H1 (cell line): ENCODE data around the gene HTR4. TPM values are rescaled to one million over a fixed set of nuclear protein-coding genes. Genes with fewer than 3 reads are reported as not detected.

Experiments used
- CTCF ChIA-PET: fragments of 300-600 bp; sonication (Branson Sonifier 250); formaldehyde crosslinking; loops from one replicate; lab custom pipeline; 2021; ENCODE audit not compliant: partially characterized antibody; lab: Charles Lee
- POLR2A ChIA-PET: fragments of 300-600 bp; sonication (Branson Sonifier 250); formaldehyde crosslinking; loops from one replicate; lab custom pipeline; 2021; ENCODE audit warnings: inconsistent platforms; ENCODE audit not compliant: partially characterized antibody; lab: Charles Lee
- DNase-seq, 2 experiments: peaks; one replicate each; pipeline versions ENCODE4 v3.0.0 to v3.0.0-alpha.2; 2010 to 2022; ENCODE audit warnings: low spot score in 2 of 2, low read depth in 1 of 2, mixed read lengths in 1 of 2
- FAIRE-seq: peaks from 2 replicates; lab custom pipeline; 2011; peaks lifted over from hg19 to GRCh38; lab: Jason Lieb, UNC
- H2AFZ ChIP-seq: 2 replicates; pipeline ENCODE4 v1.8.1; 2012; ENCODE audit warnings: low read length, inconsistent platforms
- H2AK5ac ChIP-seq: 2 replicates; pipeline ENCODE4 v1.6.1; 2013; ENCODE audit warnings: low read depth, low read length
- H2BK120ac ChIP-seq: replicated peaks from 2 replicates; pipeline ENCODE3; 2013; ENCODE audit warnings: low read depth, low read length, inconsistent platforms
- H2BK12ac ChIP-seq: 2 replicates; pipeline ENCODE4 v1.6.1; 2013; ENCODE audit warnings: low read depth, low read length
- H2BK15ac ChIP-seq: 2 replicates; pipeline ENCODE4 v1.6.1; 2013; ENCODE audit warnings: low read length
- H2BK20ac ChIP-seq: 2 replicates; pipeline ENCODE4 v1.6.1; 2013; ENCODE audit warnings: low read length
- H2BK5ac ChIP-seq: 2 replicates; pipeline ENCODE4 v1.6.1; 2013; ENCODE audit warnings: low read depth, low read length
- H3K14ac ChIP-seq: 2 replicates; pipeline ENCODE4 v1.6.1; 2013; ENCODE audit warnings: inconsistent platforms; ENCODE audit not compliant: insufficient read length
- H3K18ac ChIP-seq: 2 replicates; pipeline ENCODE4 v1.6.1; 2013; ENCODE audit warnings: low read length; ENCODE audit errors: extremely low read depth
- H3K23ac ChIP-seq: 2 replicates; pipeline ENCODE4 v1.6.1; 2013; ENCODE audit warnings: inconsistent platforms; ENCODE audit not compliant: insufficient read length
- H3K23me2 ChIP-seq: 2 replicates; pipeline ENCODE4 v1.6.1; 2013; ENCODE audit warnings: low read depth, low read length
- H3K27ac ChIP-seq: 2 replicates; pipeline ENCODE4 v1.6.1; 2011; ENCODE audit warnings: low read depth, low read length, inconsistent platforms
- H3K27me3 ChIP-seq, 4 experiments: replicated peaks in 1 of 4; 1 replicate in 1 of 4; 2 replicates in 3 of 4; pipeline versions ENCODE4 v1.6.1 to v1.8.1; 2011 to 2013; ENCODE audit warnings: low read length in 3 of 4, mild to moderate bottlenecking in 3 of 4, inconsistent platforms in 2 of 4, mixed read lengths in 2 of 4, moderate library complexity in 1 of 4; ENCODE audit not compliant: control insufficient read depth in 3 of 4, insufficient read depth in 3 of 4; ENCODE audit errors: extremely low read depth in 1 of 4
- H3K36me3 ChIP-seq, 4 experiments: 2 replicates each; pipeline versions ENCODE4 v1.6.1 to v1.8.1; 2011 to 2013; ENCODE audit warnings: mild to moderate bottlenecking in 4 of 4, low read length in 3 of 4, moderate library complexity in 2 of 4, control low read depth in 1 of 4, inconsistent platforms in 1 of 4; ENCODE audit not compliant: insufficient read depth in 4 of 4, control insufficient read depth in 2 of 4
- H3K4ac ChIP-seq: replicated peaks from 2 replicates; pipeline ENCODE3; 2013; ENCODE audit warnings: low read length, low read depth, mixed read lengths, inconsistent platforms; ENCODE audit not compliant: insufficient read length
- H3K4me1 ChIP-seq, 4 experiments: replicated peaks in 1 of 4; 1 replicate in 1 of 4; 2 replicates in 3 of 4; pipeline versions ENCODE4 v1.6.1 to v1.8.1; 2011 to 2013; ENCODE audit warnings: low read length in 3 of 4, inconsistent platforms in 2 of 4, mixed read lengths in 1 of 4; ENCODE audit not compliant: insufficient read depth in 4 of 4, control insufficient read depth in 3 of 4
- H3K4me2 ChIP-seq, 2 experiments: 2 replicates each; pipeline versions ENCODE4 v1.6.1 to v1.8.1; 2011 to 2013; ENCODE audit warnings: low read depth in 2 of 2, low read length in 2 of 2, control low read depth in 1 of 2, inconsistent platforms in 1 of 2, mild to moderate bottlenecking in 1 of 2; ENCODE audit not compliant: insufficient read depth in 1 of 2
- H3K4me3 ChIP-seq, 4 experiments: fragments of 200-600, 300-600 bp in 1 of 4; sonication (generic), shearing (Covaris generic), sonication (Bioruptor Twin) in 1 of 4; 2 replicates each; pipeline versions ENCODE4 v1.5.1 to v1.8.1; 2011 to 2016; ENCODE audit warnings: low read length in 4 of 4, low read depth in 3 of 4, control low read depth in 2 of 4, inconsistent platforms in 2 of 4, mild to moderate bottlenecking in 2 of 4, mixed read lengths in 1 of 4, moderate library complexity in 1 of 4; ENCODE audit not compliant: insufficient read depth in 2 of 4; ENCODE audit errors: extremely low read depth in 1 of 4
- H3K56ac ChIP-seq: replicated peaks from 2 replicates; pipeline ENCODE3; 2013; ENCODE audit warnings: low read depth, mild to moderate bottlenecking, mixed read lengths, low read length, inconsistent platforms; ENCODE audit not compliant: insufficient read length
- H3K79me1 ChIP-seq: 2 replicates; pipeline ENCODE4 v1.6.1; 2013; ENCODE audit warnings: low read depth, low read length, control low read depth
- H3K79me2 ChIP-seq, 2 experiments: 2 replicates each; pipeline versions ENCODE4 v1.6.1 to v1.8.1; 2012 to 2013; ENCODE audit warnings: low read length in 2 of 2, mild to moderate bottlenecking in 2 of 2, inconsistent platforms in 1 of 2; ENCODE audit not compliant: insufficient read depth in 2 of 2, control insufficient read depth in 1 of 2
- H3K9ac ChIP-seq, 4 experiments: replicated peaks in 1 of 4; 1 replicate in 1 of 4; 2 replicates in 3 of 4; pipeline versions ENCODE4 v1.6.1 to v1.8.1; 2011 to 2013; ENCODE audit warnings: low read depth in 3 of 4, low read length in 3 of 4, control low read depth in 2 of 4, mild to moderate bottlenecking in 2 of 4, moderate library complexity in 2 of 4, inconsistent platforms in 1 of 4; ENCODE audit errors: extremely low read depth in 1 of 4
- H3K9me3 ChIP-seq, 2 experiments: 2 replicates each; pipeline versions ENCODE4 v1.6.1 to v1.8.1; 2012 to 2013; ENCODE audit warnings: mild to moderate bottlenecking in 2 of 2, moderate library complexity in 2 of 2, control low read depth in 1 of 2, inconsistent platforms in 1 of 2, low read depth in 1 of 2, low read length in 1 of 2, mixed read lengths in 1 of 2; ENCODE audit not compliant: insufficient read depth in 2 of 2
- H4K20me1 ChIP-seq, 2 experiments: replicated peaks in 1 of 2; 2 replicates each; pipeline versions ENCODE3 to v1.8.1; 2011 to 2013; ENCODE audit warnings: inconsistent platforms in 2 of 2, low read length in 2 of 2, mild to moderate bottlenecking in 1 of 2; ENCODE audit not compliant: insufficient read depth in 2 of 2, control insufficient read depth in 1 of 2
- H4K5ac ChIP-seq: 2 replicates; pipeline ENCODE4 v1.6.1; 2013; ENCODE audit warnings: low read length, low read depth, mixed read lengths, inconsistent platforms; ENCODE audit not compliant: insufficient read length
- H4K8ac ChIP-seq: 2 replicates; pipeline ENCODE4 v1.8.0; 2013; ENCODE audit warnings: mild to moderate bottlenecking, moderate library complexity, low read length, inconsistent platforms; ENCODE audit not compliant: insufficient read depth; ENCODE audit errors: extremely low read depth
- H4K91ac ChIP-seq: replicated peaks from 2 replicates; pipeline ENCODE3; 2013; ENCODE audit warnings: low read length, mixed read lengths, inconsistent platforms; ENCODE audit not compliant: insufficient read length
- BACH1 ChIP-seq: IDR thresholded peaks from 2 replicates; pipeline ENCODE4 v1.6.1; 2012; ENCODE audit warnings: low read length, improper control_type of control experiment
- JUND ChIP-seq: IDR thresholded peaks from 2 replicates; pipeline ENCODE4 v1.6.1; 2011; ENCODE audit warnings: mild to moderate bottlenecking, improper control_type of control experiment, low read length
- MAX ChIP-seq: IDR thresholded peaks from 2 replicates; pipeline ENCODE4 v1.6.1; 2012; ENCODE audit warnings: inconsistent platforms
- NRF1 ChIP-seq: IDR thresholded peaks from 2 replicates; pipeline ENCODE4 v1.6.1; 2011; ENCODE audit warnings: mild to moderate bottlenecking, low read depth, low read length, improper control_type of control experiment
- SRF ChIP-seq: IDR thresholded peaks from 2 replicates; pipeline ENCODE4 v1.6.1; 2011; ENCODE audit warnings: mild to moderate bottlenecking, low read depth, low read length, moderate library complexity
- WGBS, 2 experiments: shearing (Covaris generic) in 1 of 2; methylation state at CpG; one replicate each; pipeline versions ENCODE4 v1.1.6 to v1.1.7; 2013 to 2015; ENCODE audit warnings: low lambda C conversion rate in 2 of 2, mixed read lengths in 2 of 2, inconsistent platforms in 1 of 2, low coverage in 1 of 2, missing lambda C conversion rate in 1 of 2; ENCODE audit not compliant: insufficient replicate concordance in 2 of 2, insufficient coverage in 1 of 2, insufficient read length in 1 of 2; ENCODE audit errors: extremely low coverage in 1 of 2, missing lambda C conversion rate in 1 of 2; 5-methylcytosine and 5-hydroxymethylcytosine counted together
- polyA plus RNA-seq, 7 experiments: library from polyadenylated mRNA; depleted of rRNA in 3 of 7; stranded (reverse) in 5 of 7; unstranded in 2 of 7; fragments of >200 nt in 5 of 7; fragments of 200-250 nt in 2 of 7; gene quantifications; 1 replicate in 5 of 7; 2 replicates in 1 of 7; 4 replicates in 1 of 7; pipeline versions ENCODE4 v1.2.1 to v1.2.3, GENCODE V29; 2011 to 2013; ENCODE audit warnings: missing spikeins in 2 of 7, mixed read lengths in 2 of 7
- total RNA-seq: library from RNA; stranded (reverse); fragmentation: NEBNext Ultra II Directional; extraction: Animal tissue kit (Norgen Biotek cat#: 25700); gene quantifications from 2 replicates; pipeline ENCODE4 v1.2.1, GENCODE V29; 2021

Gene HTR4
- total and polyA plus RNA-seq, 2 of the 8 experiments (the other 6 are each of a cell fraction or from before 2014, with no cell fraction given) = not detected

GRCh38 chr5:148483750-148484149 is 170.6 kb downstream of the HTR4 start:
- no peak overlapping the region for H3K18ac ChIP-seq
- no peaks in the 10 kb centered on the region for H3K79me2 ChIP-seq
- no peak overlapping the region for H3K14ac ChIP-seq
- H4K91ac ChIP-seq = no peak overlapping the region
- POLR2A ChIA-PET = no interaction called here
- H3K4me1 ChIP-seq = no peaks in the 10 kb centered on the region
- no peaks in the 10 kb centered on the region; a peak in 2 of 7 replicates for H3K27me3 ChIP-seq
- no peaks in the 10 kb centered on the region for H3K9me3 ChIP-seq
- H4K20me1 ChIP-seq = no peaks in the 10 kb centered on the region
- no peak overlapping the region for H3K4ac ChIP-seq
- H2BK12ac ChIP-seq = no peak overlapping the region
- H3K56ac ChIP-seq = no peak overlapping the region
- WGBS, 2 experiments = 95% methylated on average over 3 of the region's 3 CpGs; no CpG with 5 or more reads in 1 of the 2 experiments
- H2BK5ac ChIP-seq = no peak overlapping the region
- H3K4me3 ChIP-seq = no peak overlapping the region
- no peak overlapping the region for H2AK5ac ChIP-seq
- H2BK120ac ChIP-seq = no peak overlapping the region
- H2BK15ac ChIP-seq = no peak overlapping the region
- H3K36me3 ChIP-seq = no peaks in the 10 kb centered on the region
- H3K9ac ChIP-seq = no peak overlapping the region
- H3K23me2 ChIP-seq = no peaks in the 10 kb centered on the region
- no peak for FAIRE-seq
- CTCF ChIA-PET = interaction anchor here (0.8 to 3.4 kb wide), 23 partner anchors 8 to 558 kb away, joined by 3 to 31 read pairs (median 6); no protein-coding TSS in a partner anchor
- no peak overlapping the region for H2AFZ ChIP-seq
- DNase-seq = no peak
- TF ChIP-seq BACH1 (no peak), MAX (no peak), JUND (no peak), NRF1 (no peak), SRF (no peak)
- H3K27ac ChIP-seq = no peak overlapping the region
- no peak overlapping the region for H2BK20ac ChIP-seq
- H3K79me1 ChIP-seq = no peaks in the 10 kb centered on the region
- no peak overlapping the region for H4K5ac ChIP-seq
- H4K8ac ChIP-seq = no peak overlapping the region
- no peak overlapping the region for H3K4me2 ChIP-seq
- H3K23ac ChIP-seq = no peak overlapping the region
